ENCODE results near the gene DMRTB1. TPM values are rescaled to one million over a fixed set of nuclear protein-coding genes. Genes with fewer than 3 reads are reported as not detected.

Gene DMRTB1
- total RNA-seq, 2 experiments from 2014 or later: not detected

GRCh38 chr1:53504901-53505300 lies 45.7 kb downstream of the DMRTB1 start:
- Mint-ChIP-seq H3K27me3 (peaks cover 3% of the 10 kb centered on the region), H3K27ac (no peak overlapping the region), H3K9me3 (no peaks in the 10 kb centered on the region), H3K4me3 (no peak overlapping the region), H3K4me1 (no peaks in the 10 kb centered on the region), H3K36me3 (no peaks in the 10 kb centered on the region)
- no peak for DNase-seq

DNA sequence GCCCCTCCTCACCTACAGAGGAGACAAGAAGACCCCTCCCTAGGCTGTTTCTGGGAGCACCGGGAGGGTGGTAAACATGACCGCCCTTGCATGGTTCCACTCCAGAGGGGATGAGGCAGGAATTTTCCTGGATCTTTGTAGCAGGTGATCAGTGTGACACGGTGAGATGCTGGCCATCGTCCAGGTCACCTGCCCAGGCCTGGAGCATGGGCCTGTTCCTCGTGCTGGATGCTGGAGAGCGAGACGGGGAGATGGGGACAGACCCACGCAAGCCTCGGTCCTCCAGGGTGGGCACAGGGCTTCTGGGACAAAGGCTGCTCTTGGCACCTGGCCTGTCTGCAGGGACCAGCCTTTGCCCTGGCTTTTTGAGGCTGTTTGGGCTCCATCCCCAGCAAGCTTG lies 46.2 kb downstream of the DMRTB1 start:
- Mint-ChIP-seq H3K27ac (no peak overlapping the region), H3K9me3 (no peaks in the 10 kb centered on the region), H3K27me3 (peaks cover 3% of the 10 kb centered on the region), H3K36me3 (no peaks in the 10 kb centered on the region), H3K4me1 (no peaks in the 10 kb centered on the region), H3K4me3 (no peak overlapping the region)
- no peak for DNase-seq

DNA sequence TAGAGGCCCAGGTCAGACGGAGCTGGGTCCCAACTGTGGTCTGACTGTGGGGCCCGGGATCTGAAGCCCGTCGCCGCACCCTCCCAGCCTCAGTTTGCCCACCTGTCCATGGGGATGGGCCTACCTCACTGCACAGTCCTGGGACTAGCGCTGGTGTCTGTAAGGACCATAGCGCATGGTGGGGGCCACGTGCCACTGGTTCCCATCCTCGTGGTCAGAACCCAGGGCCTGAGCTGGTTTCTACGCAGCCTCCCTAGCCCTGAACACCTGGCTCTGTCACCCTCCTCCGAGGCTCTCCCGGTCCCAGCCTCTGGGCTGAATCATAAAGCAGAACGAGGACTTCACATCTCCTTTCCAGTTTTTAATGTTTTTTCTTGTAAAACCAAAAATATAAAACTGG lies 46.7 kb downstream of the DMRTB1 start:
- no peaks in the 10 kb centered on the region for H3K36me3 Mint-ChIP-seq
- no peaks in the 10 kb centered on the region for H3K9me3 Mint-ChIP-seq
- no peak overlapping the region for H3K4me3 Mint-ChIP-seq
- H3K27ac Mint-ChIP-seq: no peak overlapping the region
- peaks cover 3% of the 10 kb centered on the region for H3K27me3 Mint-ChIP-seq
- DNase-seq: no peak
- no peaks in the 10 kb centered on the region for H3K4me1 Mint-ChIP-seq

DNA sequence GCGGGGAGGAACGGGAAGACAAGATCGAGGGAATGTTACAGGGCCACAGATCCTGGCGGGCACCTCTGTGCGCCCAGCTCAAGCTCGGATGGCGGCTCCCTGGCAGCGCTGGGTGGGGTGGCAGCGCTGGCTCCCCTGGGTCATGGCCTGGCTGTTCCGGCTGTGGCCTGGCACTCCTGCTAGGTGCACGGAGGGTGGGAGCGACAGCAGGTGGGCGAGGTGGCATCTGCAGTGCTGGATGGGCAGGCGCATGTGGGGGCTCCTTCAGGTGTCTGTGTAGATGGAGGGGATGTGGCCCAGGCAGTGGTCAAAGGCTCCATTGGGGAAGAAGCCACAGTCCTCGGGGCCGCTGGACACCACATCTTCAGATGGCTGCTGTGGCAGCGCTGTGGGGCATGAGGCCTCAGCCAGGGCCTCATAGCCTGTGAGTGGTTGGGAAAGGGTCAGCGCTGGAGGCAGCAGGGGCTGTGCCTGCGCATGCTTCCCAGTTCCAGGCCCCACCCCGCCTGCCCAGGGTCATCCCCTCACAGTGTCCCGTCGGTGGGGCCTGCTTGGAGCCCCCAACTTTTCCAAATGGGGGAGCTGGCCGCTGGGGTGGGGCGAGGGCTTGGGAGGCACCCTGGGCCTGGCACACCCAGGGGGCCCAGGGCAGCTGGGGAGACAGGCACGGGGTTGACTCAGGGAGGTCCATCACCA lies 47.3 kb downstream of the DMRTB1 start:
- Mint-ChIP-seq H3K27me3 (peaks cover 3% of the 10 kb centered on the region), H3K4me3 (no peak overlapping the region), H3K36me3 (no peaks in the 10 kb centered on the region), H3K4me1 (no peaks in the 10 kb centered on the region), H3K9me3 (no peaks in the 10 kb centered on the region), H3K27ac (no peak overlapping the region)
- DNase-seq: no peak

- H3K9me3 Mint-ChIP-seq: no peaks in the 10 kb centered on the region
- H3K4me1 Mint-ChIP-seq: no peaks in the 10 kb centered on the region
- no peaks in the 10 kb centered on the region for H3K36me3 Mint-ChIP-seq
- DNase-seq: no peak
- H3K4me3 Mint-ChIP-seq: no peak overlapping the region
- peaks cover 3% of the 10 kb centered on the region for H3K27me3 Mint-ChIP-seq
- no peak overlapping the region for H3K27ac Mint-ChIP-seq
Observed at GRCh38 chr1:53507116-53507820, 48.1 kb downstream of the DMRTB1 start.

DNA sequence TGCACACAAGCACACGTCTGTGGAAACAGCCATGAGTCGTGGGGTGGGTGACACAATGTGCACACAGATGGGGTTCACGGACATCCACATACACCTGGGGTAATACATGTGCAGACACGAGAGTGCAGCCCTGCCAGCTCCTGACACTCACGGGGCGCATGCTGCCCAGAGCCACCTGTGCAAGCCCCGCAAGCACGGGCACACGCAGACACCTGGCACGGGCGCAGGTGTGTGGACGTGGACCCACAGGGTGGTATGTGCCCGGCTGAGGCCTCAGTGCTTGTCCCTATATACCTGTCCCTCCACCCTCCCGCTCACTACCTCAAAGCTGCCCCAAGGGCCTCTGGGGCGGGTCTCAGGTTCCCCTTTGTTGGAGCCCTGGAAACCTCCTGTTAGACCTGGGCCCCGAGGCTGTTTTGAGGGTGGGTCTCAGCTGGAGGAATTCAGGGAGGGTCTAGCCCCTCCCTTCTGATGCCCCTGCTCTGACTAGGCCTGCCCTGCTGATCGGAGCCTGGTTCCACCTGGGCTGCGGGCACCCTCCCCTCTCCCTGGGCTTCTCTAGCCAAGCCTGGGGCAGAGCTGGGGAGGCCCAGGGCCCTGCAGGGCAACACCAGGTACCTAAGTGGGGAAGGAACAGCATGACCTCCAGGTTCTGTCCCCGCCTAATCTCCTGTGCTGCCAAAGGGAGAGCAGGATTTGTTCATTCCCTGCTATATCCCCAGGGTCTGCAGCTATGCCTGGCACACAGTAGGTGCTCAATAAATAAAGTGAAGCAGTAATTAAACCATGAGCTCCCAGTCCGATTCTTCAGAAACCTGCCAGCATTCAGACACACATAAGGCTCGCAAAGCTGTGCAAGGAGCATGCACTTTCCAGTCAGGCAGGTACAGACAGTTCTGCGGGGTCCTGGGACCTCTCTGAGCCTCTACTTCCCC lies 49.1 kb downstream of the DMRTB1 start:
- Mint-ChIP-seq H3K27ac (no peak overlapping the region), H3K4me3 (no peak overlapping the region), H3K36me3 (no peaks in the 10 kb centered on the region), H3K9me3 (no peaks in the 10 kb centered on the region), H3K4me1 (no peaks in the 10 kb centered on the region), H3K27me3 (peaks cover 3% of the 10 kb centered on the region)
- DNase-seq: no peak

DNA sequence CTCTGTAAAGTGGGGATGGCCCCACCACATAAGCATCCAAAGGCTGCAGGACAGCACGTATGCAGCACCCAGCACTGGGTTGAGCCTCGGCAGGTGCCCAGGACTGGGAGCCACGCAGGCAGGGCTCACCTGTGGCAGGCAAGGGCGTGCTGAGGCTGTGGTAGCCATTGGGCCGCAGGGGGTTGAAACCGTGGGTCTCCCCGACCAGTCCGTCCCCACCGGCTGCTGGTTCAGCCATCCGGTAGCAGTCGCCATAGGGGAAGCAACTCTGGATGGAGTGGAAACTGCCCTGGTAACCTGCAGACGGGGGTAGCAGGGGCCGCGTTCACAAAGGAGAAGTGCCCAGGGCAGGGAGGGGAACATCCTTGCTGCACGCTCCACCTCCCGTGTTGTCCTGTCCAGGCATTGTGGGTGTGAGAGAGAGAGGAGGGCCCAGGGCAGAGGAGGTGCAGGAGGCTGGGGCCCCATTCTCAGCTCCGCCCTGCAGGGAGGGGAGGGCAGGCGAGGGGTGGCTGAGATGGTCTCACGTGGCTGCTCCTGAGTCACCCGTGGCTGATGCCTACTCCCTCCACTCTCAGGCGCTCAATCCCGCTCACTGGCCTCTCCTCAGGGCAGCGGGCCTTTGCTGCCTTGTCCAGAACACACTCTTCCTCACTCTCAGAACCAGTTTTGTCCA lies 49.9 kb downstream of the DMRTB1 start:
- H3K27me3 Mint-ChIP-seq: peaks cover 3% of the 10 kb centered on the region
- no peaks in the 10 kb centered on the region for H3K36me3 Mint-ChIP-seq
- no peak overlapping the region for H3K27ac Mint-ChIP-seq
- no peak overlapping the region for H3K4me3 Mint-ChIP-seq
- no peaks in the 10 kb centered on the region for H3K4me1 Mint-ChIP-seq
- no peak for DNase-seq
- H3K9me3 Mint-ChIP-seq: no peaks in the 10 kb centered on the region

GRCh38 chr1:53509775-53510174 lies 50.6 kb downstream of the DMRTB1 start:
- DNase-seq: no peak
- Mint-ChIP-seq H3K4me1 (no peaks in the 10 kb centered on the region), H3K4me3 (no peak overlapping the region), H3K9me3 (no peaks in the 10 kb centered on the region), H3K27ac (no peak overlapping the region), H3K36me3 (no peaks in the 10 kb centered on the region), H3K27me3 (peaks cover 3% of the 10 kb centered on the region)

DNA sequence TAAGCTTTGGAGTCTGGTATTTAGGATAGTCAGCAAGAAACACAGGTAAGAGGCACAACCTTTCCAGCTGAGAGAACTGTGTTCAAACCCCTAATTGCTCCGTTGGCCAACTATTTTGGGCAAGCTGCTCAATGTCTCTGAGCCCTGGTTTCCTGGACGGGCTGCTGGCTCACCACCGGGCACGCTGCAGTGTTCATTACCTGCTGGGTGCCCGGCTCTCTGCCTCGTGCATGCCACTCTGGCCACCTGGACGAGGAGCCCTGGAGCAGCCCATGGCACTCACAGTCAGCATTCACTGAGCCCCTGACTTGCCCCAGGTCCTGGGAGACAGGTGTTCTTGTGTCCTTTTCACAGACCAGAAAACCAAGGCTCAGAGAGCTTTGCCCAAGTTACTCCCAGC lies 51.0 kb downstream of the DMRTB1 start:
- DNase-seq: no peak
- Mint-ChIP-seq H3K9me3 (no peaks in the 10 kb centered on the region), H3K36me3 (no peaks in the 10 kb centered on the region), H3K27me3 (peaks cover 3% of the 10 kb centered on the region), H3K4me1 (no peaks in the 10 kb centered on the region), H3K4me3 (no peak overlapping the region), H3K27ac (no peak overlapping the region)

DNA sequence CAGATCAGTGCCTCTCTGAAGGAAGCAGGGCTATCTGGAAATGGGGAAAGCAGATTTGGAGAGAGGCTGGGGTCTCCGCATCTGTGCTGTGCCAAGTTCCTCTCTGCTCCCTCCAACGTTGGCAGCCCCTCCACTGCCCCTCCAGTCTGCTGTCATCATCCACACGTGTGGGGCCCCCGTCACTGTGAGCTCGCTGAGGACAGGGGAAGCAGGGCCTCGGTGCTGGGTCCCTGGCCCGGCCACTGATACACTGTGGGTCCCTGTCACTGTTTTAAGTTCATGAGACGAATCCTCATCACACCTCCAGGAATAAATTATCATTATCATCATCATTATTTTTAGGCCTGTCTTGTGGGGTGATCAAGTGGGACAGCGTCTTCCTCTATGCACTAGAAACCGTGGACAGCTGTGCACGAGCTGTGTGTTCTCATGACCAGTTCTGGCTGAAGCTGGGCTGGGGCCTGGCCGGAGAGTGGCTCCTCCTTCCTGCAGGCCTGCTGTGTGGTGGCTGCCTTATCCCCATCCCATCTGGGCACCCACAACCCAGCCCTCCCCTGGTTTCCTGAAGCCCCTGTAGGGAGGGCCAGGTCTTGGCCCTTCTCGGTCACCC lies 52.2 kb downstream of the DMRTB1 start:
- Mint-ChIP-seq H3K36me3 (no peaks in the 10 kb centered on the region), H3K27ac (no peak overlapping the region), H3K9me3 (no peaks in the 10 kb centered on the region), H3K27me3 (peaks cover 3% of the 10 kb centered on the region), H3K4me1 (no peaks in the 10 kb centered on the region), H3K4me3 (no peak overlapping the region)
- no peak for DNase-seq

- H3K36me3 Mint-ChIP-seq: no peaks in the 10 kb centered on the region
- H3K4me1 Mint-ChIP-seq: no peaks in the 10 kb centered on the region
- H3K27me3 Mint-ChIP-seq: peaks cover 3% of the 10 kb centered on the region
- H3K27ac Mint-ChIP-seq: no peak overlapping the region
- no peak for DNase-seq
- no peaks in the 10 kb centered on the region for H3K9me3 Mint-ChIP-seq
- H3K4me3 Mint-ChIP-seq: no peak overlapping the region
Observed at GRCh38 chr1:53511933-53512806, 53.0 kb downstream of the DMRTB1 start.

GRCh38 chr1:53512807-53513755 lies 53.9 kb downstream of the DMRTB1 start:
- no peaks in the 10 kb centered on the region for H3K4me1 Mint-ChIP-seq
- H3K4me3 Mint-ChIP-seq: no peak overlapping the region
- H3K27ac Mint-ChIP-seq: no peak overlapping the region
- no peak for DNase-seq
- no peaks in the 10 kb centered on the region for H3K36me3 Mint-ChIP-seq
- no peaks in the 10 kb centered on the region for H3K9me3 Mint-ChIP-seq
- peaks cover 3% of the 10 kb centered on the region for H3K27me3 Mint-ChIP-seq

DNA sequence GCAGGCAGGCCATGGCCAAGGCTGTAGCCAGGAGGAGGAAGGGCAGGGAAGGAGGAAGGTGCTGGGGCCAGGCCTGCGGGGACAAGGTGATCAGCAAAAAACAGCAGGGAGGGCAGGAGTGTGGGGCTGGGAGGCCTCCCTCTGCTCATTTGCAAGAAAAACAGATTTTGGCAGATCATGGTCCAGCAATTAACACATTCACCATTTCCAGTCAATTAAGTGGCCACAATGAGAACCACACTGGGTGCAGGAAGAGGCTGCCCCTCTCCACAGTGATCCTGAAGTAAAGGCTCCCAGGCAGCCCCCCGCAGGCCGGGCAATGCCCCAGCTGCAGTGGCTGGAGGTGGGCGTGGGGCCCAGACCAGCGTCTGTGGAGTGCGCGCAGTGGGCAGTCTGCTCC lies 54.6 kb downstream of the DMRTB1 start:
- H3K4me3 Mint-ChIP-seq: no peak overlapping the region
- H3K27ac Mint-ChIP-seq: no peak overlapping the region
- H3K27me3 Mint-ChIP-seq: peaks cover 3% of the 10 kb centered on the region
- no peaks in the 10 kb centered on the region for H3K36me3 Mint-ChIP-seq
- H3K4me1 Mint-ChIP-seq: no peaks in the 10 kb centered on the region
- H3K9me3 Mint-ChIP-seq: no peaks in the 10 kb centered on the region
- no peak for DNase-seq

All from activated naive CD8-positive, alpha-beta T cell treated with anti-CD3 and anti-CD28 coated beads for 36 hours (primary cell).